NCI-H2196 (cell line): Measurements from ENCODE around the gene ZBTB7C.

Experiments used
- DNase-seq: peaks from one replicate; lab custom pipeline; 2025; ENCODE audit not compliant: unreplicated experiment; lab: John Stamatoyannopoulos, UW

Gene ZBTB7C

GRCh38 chr18:48326901-48327675 is 82.1 kb downstream of the ZBTB7C start:
- DNase-seq: no peak

GRCh38 chr18:48325115-48325665 is 84.0 kb downstream of the ZBTB7C start:
- DNase-seq: no peak

- DNase-seq: no peak
Observed at GRCh38 chr18:48324651-48325050, 84.5 kb downstream of the ZBTB7C start.

DNA sequence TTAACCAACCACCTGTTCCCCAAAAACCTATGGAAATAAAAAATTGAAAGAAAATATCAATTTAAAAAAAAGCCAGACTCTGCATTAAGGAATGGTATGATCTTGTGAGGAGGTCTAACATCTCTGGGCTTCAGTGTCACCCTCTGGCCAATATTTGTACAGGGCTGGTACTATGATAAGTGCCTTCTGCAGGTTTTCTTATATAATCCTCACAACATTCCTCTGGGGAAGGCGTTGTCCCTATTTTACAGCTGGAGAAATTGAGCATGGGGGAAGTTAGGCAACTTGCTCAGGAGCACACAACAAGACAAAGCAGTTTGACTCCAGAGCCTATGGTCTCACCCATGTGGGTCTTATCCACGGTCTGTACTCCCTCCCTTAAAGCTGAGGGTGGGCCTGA is 86.0 kb downstream of the ZBTB7C start:
- no peak for DNase-seq

DNA sequence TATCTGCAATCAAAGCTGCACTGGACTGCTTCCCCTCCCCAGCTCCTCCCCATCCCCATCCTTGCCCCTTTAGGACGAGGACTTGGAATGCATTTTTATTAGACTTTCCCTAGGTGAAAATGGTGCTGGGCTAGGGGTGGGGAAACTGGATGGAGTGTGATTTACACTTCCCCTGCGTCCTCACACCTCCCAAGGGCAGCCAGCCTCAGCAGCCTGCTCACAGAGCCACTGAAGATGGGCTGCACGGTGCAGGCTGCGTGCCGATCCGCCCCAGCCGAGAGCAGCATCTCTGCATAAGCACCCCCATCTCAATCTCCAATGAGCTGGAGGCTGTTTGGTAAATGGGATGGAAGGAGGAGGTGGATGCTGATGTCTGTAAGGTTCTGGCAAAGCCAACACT is 87.6 kb downstream of the ZBTB7C start:
- DNase-seq: no peak

DNA sequence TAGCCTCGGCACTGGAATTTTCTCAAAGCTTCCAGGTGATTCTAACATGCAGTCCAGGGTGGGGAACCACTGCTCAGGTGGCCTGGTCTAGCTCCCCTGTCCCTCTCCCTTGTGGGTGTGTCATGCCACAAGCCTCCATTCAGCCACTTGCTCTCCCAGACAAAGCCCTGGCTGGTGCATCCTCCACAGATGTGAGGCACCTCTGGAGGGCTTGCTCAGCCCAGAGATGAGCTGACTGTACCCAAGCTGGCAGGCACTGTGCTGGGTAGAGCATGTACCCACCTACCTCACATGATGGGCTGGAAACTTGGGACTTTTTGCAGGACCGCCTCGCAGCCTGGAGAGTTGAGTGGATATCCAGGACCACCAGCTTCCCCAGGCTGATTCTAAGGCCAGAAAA is 88.1 kb downstream of the ZBTB7C start:
- no peak for DNase-seq

GRCh38 chr18:48320639-48320945 is 88.6 kb downstream of the ZBTB7C start:
- DNase-seq: no peak

- DNase-seq: peak; percentile 87
Observed at GRCh38 chr18:48319801-48320638, 89.2 kb downstream of the ZBTB7C start.

DNA sequence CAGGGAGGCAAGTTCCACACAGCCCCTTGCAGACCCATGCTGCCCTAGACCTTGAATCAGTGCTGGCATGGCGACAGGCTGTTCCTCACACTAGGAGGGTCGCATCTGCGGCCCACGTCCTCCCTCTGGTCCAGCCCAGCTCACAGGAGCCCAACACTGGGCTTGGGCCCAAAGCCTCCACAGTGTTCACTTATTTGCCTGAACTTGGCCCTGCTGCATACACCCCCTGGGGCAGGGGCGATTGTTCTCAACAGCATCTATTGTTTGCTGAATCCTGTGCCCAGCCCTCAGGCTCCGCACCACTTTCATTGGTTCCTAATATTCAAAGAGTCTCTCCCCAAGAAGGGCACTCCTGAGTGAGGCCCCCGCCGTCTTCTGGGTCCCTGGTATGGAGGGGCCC is 90.7 kb downstream of the ZBTB7C start:
- no peak for DNase-seq

GRCh38 chr18:48317781-48318381 is 91.3 kb downstream of the ZBTB7C start:
- DNase-seq: no peak

DNA sequence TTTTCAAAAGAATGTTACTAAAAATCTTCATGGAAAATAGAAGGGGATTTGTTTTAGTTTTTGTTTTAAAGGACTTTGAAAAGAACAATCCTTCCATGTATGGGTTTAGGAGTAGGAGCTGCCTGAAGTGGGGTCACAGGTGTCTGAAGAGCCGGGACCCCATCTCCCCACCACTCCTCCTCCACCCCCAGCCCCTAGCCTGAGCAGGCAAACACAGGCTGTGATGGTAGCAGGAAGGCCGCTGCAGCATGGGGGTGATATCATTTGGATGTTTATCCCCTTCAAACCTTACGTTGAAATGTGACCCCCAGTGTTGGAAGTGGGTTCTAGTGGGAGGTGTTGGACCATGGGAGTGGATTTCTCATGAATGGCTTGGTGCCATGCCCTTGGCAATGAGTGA is 93.0 kb downstream of the ZBTB7C start:
- DNase-seq: no peak

- no peak for DNase-seq
Observed at GRCh38 chr18:48314690-48315089, 94.5 kb downstream of the ZBTB7C start.

DNA sequence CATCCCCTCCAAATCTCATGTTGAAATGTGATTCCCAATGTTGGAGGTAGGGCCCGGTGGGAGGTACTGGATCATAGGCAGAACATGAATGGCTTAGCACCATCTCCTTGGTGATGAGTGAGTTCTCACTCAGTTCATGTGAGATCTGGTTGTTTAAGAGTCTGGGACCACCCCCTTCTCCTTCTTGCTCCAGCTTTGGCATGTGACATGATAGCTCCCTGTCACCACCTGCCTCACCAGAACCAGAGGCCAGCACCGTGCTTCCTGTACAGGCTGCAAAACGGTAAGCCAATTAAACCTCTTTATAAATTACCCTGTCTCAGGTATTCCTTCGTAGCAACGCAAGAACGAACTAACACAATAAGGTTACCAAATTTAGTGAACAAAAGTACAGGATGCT is 95.4 kb downstream of the ZBTB7C start:
- DNase-seq: no peak

GRCh38 chr18:48312066-48312465 is 97.1 kb downstream of the ZBTB7C start:
- DNase-seq: no peak

DNA sequence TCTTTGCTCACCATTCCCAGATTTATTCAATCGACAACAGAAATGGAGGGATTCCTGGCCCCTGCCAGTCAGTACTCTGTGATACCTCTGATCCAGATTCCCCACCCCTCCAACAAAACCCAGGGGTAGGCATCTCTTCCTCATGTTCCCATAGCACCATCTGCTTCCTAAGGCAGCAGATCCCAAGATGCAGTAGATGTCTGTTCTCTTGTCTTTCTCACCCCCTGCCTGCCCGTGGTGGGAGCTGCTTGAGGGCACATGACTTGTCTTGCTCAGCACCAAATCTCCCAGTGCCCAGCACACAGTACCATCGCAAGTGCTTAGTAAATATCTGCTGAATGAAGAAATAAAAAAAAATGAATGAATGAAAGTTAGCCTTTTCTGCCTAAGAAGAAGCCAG is 98.2 kb downstream of the ZBTB7C start:
- DNase-seq: no peak

DNA sequence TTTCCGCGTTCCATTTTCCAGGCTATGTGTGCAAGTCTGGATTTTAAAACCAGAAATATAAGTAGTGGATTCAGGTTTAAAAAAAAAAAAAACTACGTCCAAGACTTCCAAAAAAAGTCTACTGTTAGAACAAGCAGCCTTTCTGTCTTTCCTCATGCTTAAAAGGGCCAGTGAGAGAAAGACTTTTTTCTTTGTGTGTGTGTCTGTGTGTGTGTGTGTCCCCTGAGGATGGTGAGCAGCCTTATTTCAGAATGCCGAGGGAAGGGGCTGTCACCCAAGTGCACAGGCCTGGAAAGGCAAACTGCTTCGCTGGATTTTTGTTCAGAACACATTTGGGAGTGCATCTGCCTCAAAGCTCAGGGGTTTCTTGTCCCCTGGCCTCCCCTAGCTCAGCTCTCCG is 98.8 kb downstream of the ZBTB7C start:
- DNase-seq: no peak

DNA sequence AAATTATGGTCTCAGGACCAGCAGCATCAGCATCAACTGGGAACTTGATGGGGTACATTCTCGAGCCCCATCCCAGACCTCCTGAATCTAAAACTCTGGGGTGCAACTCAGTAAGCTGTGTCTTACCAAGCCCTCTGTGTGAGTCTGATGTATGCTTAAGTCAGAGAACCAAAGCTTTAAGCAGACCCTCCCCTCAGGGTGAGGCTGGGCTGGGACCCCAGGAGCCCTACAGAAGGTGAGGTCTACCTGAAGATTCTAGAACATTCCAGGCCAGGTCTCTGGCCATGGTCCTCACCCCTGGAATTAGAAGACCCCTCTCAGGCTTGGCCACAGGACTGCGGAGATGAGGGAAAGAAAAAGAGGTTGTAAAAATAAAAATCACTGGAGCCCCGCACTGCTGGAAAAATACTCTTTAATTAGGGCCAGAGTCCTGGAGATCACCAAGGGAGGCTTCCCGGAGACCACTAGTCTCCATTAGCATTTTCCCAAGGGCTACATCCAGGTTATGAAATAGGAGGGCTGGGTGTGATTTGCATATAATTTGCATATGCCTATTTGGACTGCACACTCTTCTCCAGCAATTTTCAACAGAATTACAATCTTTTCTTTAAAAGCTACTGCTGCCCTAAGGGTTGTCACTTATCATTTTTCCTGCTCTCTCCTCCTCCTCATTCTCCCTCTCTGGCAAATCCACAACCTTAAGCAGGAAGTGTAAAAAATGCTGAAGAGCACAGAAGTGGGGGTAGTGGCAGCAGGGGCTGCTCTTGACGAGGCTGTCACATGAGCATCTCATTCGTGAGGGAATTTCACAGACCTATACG is 100.2 kb downstream of the ZBTB7C start:
- no peak for DNase-seq

- peak; percentile 41 for DNase-seq
Observed at GRCh38 chr18:48308027-48308635, 101.1 kb downstream of the ZBTB7C start.

- DNase-seq: no peak
Observed at GRCh38 chr18:48306838-48307237, 102.3 kb downstream of the ZBTB7C start.

DNA sequence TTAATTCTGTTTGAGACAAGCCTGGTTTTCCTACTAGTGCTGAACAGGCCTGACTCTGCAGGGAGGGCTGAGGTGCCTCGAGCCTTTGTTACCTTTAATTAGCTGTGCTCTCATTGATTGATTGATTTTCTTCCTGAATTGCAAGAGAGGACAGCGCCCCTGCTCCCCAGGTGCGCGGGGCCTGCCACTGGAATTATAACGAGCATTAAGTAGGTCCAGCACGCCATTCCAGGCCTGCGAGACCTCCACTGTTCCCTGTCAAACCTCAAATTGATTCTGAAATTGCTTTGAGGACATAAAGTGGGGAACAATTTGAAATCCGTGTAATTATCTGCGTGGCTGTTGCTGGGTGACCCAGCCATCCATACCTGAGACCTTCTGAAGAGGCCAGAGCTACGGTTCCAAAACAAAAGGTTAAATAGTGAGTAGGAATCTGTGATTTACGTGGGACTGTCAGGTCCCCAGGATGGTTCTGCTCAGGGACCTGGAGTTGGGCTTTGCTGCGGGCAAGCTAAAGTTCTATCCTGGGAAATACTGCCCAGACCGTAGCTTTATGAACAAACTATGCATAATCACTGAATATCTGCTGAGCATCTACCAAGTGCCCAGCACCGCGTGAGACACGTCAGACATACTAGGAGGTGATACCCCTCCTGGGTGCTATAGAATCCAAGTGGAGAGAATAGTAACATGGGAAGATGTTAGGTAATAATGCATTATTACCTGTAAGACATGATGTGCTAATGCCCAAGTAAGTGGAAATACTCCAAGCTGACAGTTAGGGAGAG is 104.1 kb downstream of the ZBTB7C start:
- DNase-seq: no peak
